ENCODE measurements around the gene ENPP6. TPM values are rescaled to one million over a fixed set of nuclear protein-coding genes. Genes with fewer than 3 reads are reported as not detected.

The ENPP6 gene
- total and polyA plus RNA-seq, 2 of the 13 experiments (the other 11 are each of a cell fraction or from before 2014, with no cell fraction given) = not detected

DNA sequence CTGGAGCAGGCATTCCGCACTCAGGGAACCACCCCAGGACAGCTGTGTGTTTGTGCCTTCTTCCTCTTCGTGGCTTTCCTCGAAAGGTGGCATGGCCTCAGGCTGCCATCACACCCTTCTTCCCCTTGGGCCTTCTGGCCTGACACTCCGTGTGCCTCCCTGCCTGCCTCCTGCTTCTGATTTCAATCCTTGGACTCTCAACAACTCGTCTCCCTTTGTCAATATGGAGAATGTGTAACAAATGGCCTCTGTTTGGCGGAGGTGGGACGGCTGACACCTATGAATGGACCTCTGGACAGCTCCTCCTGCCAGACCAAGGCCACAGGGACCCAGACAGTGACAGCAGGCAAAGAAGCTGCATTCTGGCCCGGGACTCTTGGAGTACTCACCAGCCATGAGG lies 137.0 kb downstream of the ENPP6 start (continued):
- peak; percentile 33; the same call in 1 of the 2 replicates for TF ChIP-seq MYC (CRISPR knock-in tag; IDR thresholded peaks at IDR 0.05; ENCODE audit: borderline replicate concordance)
- TF ChIP-seq FOXA3 (CRISPR knock-in tag; IDR thresholded peaks at IDR 0.05) = peak; percentile 83
- peak; percentile 64; the same call in 1 of the 2 replicates for TF ChIP-seq ZNF609 (CRISPR knock-in tag; IDR thresholded peaks at IDR 0.05; ENCODE audit: borderline replicate concordance)
- TF ChIP-seq, protein P1, sequence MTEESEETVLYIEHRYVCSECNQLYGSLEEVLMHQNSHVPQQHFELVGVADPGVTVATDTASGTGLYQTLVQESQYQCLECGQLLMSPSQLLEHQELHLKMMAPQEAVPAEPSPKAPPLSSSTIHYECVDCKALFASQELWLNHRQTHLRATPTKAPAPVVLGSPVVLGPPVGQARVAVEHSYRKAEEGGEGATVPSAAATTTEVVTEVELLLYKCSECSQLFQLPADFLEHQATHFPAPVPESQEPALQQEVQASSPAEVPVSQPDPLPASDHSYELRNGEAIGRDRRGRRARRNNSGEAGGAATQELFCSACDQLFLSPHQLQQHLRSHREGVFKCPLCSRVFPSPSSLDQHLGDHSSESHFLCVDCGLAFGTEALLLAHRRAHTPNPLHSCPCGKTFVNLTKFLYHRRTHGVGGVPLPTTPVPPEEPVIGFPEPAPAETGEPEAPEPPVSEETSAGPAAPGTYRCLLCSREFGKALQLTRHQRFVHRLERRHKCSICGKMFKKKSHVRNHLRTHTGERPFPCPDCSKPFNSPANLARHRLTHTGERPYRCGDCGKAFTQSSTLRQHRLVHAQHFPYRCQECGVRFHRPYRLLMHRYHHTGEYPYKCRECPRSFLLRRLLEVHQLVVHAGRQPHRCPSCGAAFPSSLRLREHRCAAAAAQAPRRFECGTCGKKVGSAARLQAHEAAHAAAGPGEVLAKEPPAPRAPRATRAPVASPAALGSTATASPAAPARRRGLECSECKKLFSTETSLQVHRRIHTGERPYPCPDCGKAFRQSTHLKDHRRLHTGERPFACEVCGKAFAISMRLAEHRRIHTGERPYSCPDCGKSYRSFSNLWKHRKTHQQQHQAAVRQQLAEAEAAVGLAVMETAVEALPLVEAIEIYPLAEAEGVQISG (CRISPR knock-in tag; IDR thresholded peaks at IDR 0.05) = 0 out of 2 replicates have a peak, but pooled peaks have one; percentile 22
- no peak for TF ChIP-seq ZFP62 (CRISPR knock-in tag; IDR thresholded peaks at IDR 0.05)
- TF ChIP-seq ZNF292 (CRISPR knock-in tag; IDR thresholded peaks at IDR 0.05; ENCODE audit: borderline replicate concordance, low read depth) = peak; percentile 93; the same call in 1 of the 2 replicates
- TF ChIP-seq, protein P2, sequence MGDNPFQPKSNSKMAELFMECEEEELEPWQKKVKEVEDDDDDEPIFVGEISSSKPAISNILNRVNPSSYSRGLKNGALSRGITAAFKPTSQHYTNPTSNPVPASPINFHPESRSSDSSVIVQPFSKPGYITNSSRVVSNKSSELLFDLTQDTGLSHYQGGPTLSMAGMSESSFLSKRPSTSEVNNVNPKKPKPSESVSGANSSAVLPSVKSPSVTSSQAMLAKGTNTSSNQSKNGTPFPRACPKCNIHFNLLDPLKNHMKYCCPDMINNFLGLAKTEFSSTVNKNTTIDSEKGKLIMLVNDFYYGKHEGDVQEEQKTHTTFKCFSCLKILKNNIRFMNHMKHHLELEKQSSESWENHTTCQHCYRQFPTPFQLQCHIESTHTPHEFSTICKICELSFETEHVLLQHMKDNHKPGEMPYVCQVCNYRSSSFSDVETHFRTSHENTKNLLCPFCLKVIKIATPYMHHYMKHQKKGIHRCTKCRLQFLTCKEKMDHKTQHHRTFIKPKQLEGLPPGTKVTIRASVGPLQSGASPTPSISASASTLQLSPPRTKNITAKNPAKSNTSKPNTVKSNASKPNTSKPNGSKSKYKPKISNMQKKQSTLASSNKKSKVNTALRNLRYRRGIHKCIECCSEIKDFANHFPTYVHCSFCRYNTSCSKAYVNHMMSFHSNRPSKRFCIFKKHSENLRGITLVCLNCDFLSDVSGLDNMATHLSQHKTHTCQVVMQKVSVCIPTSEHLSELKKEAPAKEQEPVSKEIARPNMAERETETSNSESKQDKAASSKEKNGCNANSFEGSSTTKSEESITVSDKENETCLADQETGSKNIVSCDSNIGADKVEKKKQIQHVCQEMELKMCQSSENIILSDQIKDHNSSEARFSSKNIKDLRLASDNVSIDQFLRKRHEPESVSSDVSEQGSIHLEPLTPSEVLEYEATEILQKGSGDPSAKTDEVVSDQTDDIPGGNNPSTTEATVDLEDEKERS (CRISPR knock-in tag; IDR thresholded peaks at IDR 0.05) = no peak
- TF ChIP-seq ZNF280B (CRISPR knock-in tag; IDR thresholded peaks at IDR 0.05; ENCODE audit: borderline replicate concordance) = 0 out of 2 replicates have a peak, but pooled peaks have one; percentile 41
- no peak for TF ChIP-seq ZNF766 (CRISPR knock-in tag; IDR thresholded peaks at IDR 0.05; ENCODE audit: borderline replicate concordance)
- TF ChIP-seq ARID5B (CRISPR knock-in tag; IDR thresholded peaks at IDR 0.05) = peak; percentile 57

Data from HepG2 (cell line).